Astrocyte of the hippocampus (primary cell): ENCODE measurements around the gene LMAN1.

ENCODE experiments used
- DNase-seq: peaks from one replicate; pipeline ENCODE4 v3.0.0; 2011; ENCODE audit warnings: low read depth, low spot score

LMAN1 gene

GRCh38 chr18:59372975-59373374 is 13.9 kb upstream of the LMAN1 start:
- no peak for DNase-seq

- DNase-seq, result no peak
Observed at GRCh38 chr18:59360381-59360780, 1.3 kb upstream of the LMAN1 start.

DNA sequence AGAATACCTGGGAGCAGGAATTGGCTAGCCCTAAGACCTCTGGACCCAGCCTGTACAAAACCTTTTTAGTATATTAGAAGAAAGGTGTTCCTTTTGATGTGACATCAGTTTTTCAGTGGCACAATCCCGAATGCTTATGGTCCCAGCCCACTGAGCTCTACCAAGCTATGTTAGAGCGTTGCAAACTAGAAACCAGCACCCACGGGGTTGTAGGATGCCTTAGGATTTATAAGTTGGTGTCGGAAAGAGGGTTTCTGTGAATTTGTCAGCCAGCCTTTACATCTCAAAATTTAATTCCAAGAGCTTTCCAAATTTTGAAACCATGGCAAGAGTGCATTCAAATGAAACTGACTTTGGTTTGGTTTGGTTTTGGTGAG is 499 bp upstream of the LMAN1 start:
- no peak for DNase-seq

- DNase-seq, result no peak
Observed at GRCh38 chr18:59358414-59358711, 702 bp downstream of the LMAN1 start.

GRCh38 chr18:59357928-59358327 is 1.1 kb downstream of the LMAN1 start:
- peak; percentile 60 for DNase-seq

GRCh38 chr18:59354731-59355130 is 4.3 kb downstream of the LMAN1 start:
- DNase-seq, result no peak

DNA sequence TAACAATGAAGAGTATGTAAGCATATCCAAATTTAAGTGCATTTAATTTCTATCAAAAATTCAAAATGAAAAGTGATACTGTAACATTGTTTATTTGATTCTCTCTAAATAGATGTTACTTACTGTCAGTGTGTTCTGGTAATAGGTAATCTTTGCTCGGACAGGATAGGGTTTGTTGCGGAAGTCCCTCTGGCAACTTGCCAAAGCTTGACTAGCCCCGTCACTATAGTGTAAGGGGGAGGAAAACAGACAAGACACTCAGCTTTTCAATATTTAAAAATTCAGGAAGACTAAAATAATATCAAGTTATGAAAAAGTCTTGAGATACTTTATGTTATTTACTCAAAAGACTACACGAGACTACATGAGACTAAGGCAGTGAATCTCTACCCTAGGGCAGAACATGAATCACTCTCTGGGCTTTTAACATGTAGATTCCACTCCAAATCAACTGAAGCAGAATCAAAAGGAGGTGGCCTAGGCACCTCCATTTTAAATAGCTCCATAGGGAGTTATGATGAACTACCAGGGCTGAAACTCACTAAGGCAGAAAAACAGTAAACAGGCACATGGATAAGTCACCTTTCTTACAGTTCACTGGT is 5.9 kb downstream of the LMAN1 start:
- DNase-seq, result no peak

DNA sequence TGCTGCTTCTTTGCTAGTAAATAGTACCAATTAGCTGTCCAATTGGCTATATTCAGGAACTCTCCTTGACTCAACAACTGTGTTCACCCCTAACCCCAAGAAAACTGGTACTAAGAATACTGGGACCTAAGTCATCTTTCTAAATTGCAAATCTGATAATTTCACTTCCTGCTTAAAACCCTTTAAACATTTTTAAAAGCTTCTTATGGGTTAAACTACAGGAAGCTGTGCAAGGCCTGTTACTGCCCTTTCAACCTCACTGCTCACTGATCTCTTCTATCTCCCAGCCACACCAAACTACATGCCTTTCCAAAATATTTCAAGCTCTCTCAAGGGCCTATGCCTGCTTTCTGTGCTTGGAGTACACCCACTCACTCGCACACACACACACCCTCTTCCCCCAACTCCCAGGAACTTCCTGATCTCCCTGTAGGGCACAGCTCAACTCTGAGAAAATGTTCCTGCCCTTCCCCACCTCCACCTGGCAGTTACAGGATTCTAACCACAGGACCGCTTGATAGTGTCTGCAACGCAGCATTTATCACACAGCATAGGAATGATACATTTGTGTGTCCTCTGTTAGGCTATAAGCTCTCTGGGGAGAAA is 6.7 kb downstream of the LMAN1 start:
- DNase-seq, result no peak

GRCh38 chr18:59345556-59345955 is 13.5 kb downstream of the LMAN1 start:
- DNase-seq, result no peak

DNA sequence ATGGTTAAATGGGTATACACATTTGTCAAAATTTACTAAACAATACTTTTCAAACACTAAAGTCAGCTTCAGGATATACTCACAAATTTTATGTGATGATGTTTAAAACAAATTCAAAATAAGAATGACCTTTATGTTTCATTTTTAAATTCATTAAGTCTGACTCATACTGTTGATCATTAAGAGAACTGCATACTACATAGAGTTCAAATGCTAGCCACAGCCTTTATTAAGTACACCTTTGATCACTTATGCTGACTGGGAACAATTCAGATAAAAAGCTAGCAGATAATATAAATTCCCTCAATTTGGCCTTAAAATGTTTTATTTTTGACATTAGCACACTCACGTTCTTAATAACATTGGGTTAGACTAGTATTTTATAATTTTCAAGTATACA is 14.1 kb downstream of the LMAN1 start:
- no peak for DNase-seq

DNA sequence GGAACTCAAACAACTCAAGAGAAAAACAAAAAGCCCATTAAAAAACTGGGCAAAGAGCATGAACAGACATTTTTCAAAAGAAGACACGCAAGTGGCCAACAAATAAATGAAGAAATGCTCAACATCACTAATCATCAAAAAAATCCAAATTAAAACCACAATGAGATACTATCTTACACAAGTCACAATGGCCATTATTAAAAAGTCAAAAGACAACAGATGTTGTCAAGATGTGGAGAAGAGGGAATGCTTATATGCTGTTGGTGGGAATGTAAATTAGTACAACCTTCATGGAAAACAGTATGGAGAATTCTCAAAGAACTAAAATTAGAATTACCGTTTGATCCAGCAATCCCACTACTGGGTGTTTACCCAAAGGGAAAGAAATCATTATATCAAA is 15.1 kb downstream of the LMAN1 start:
- DNase-seq, result no peak

DNA sequence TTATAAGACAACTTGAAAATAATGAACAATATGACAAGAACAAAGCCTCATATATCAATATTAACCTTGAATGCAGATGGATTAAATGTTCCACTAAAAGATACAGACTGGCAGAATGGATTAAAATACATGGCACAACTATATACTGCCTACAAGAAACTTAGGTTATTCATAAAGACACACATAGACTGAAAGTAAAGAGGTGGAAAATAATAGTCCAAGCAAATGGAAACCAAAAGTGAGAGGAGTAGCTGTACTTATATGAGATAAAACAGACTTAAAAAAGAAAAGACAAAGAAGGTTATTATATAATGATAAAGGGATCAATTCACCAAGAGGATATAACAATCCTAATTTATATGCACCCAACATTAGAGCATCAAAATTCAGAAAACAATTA is 18.2 kb downstream of the LMAN1 start:
- no peak for DNase-seq

- no peak for DNase-seq
Observed at GRCh38 chr18:59340312-59340711, 18.8 kb downstream of the LMAN1 start.

DNA sequence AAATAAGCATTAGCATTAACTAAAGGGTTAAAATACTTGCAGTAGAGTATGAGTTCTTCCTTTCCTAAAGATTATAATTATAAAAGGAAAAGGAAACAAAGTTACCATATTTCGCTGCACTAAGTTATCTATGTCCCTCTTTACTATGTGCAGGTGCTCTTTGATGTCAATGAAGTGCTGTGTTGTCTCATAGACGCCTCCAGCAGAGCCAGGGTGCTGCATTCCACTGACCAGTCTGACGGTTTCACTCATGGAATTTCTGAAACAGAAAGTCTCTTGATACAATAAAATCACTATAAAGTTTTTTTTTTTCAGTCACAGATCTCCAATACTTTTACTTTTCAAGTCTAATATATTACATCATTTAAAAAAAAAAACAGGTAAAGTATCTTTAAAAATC is 26.1 kb downstream of the LMAN1 start:
- no peak for DNase-seq

- no peak for DNase-seq
Observed at GRCh38 chr18:59328683-59329082, 30.4 kb downstream of the LMAN1 start.

DNA sequence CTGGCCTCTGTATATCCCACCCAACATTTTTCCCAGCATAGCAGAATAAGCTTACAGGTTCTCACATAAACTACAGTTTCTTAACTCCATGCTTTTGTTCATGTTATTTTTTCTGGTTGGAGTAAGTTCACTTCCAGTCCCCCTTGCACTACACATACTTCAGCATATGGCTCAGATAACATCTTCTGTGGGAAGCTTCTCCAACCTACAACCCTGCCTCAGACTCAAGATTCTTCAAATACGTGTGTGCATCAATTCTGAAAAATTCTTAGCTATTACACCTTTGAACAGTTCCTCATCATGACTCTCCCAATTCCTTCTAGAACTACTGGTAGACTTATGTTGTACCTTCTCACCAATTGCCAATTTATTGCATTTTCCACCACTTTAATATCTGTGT is 33.1 kb downstream of the LMAN1 start:
- no peak for DNase-seq

- DNase-seq, result no peak
Observed at GRCh38 chr18:59324623-59324971, 34.5 kb downstream of the LMAN1 start.

DNA sequence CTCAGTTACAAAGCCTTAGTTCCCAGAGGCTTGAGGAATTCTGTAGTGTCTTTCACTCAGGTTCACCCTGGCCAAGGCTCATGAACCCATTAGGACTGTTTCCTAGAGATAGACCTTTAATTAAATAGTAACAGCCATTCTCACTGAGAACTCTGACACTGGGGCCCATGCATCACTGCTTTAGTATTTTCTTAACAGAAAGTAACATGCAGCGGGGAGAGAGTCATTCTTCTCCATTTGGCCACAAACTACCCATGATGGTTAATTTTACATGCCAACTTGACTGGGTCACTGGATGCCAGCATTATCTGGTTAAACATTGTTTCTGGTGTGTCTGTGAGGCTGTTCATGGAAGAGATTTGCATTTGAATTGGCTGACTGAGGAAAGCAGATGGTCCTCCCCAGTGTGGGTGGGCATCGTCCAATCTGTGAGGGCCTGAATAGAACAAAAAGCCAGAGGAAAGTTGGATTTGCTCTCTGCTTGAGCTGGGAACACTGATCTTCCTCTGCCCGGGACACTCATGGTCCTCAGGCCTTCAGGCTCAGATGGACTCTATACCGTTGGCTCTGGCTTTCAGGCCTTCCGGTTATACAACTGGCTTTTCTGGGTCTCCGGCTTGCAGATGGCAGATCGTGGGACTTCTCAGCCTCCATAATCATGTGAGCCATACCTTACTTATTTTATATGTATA is 35.0 kb downstream of the LMAN1 start:
- DNase-seq, result peak; percentile 79

DNA sequence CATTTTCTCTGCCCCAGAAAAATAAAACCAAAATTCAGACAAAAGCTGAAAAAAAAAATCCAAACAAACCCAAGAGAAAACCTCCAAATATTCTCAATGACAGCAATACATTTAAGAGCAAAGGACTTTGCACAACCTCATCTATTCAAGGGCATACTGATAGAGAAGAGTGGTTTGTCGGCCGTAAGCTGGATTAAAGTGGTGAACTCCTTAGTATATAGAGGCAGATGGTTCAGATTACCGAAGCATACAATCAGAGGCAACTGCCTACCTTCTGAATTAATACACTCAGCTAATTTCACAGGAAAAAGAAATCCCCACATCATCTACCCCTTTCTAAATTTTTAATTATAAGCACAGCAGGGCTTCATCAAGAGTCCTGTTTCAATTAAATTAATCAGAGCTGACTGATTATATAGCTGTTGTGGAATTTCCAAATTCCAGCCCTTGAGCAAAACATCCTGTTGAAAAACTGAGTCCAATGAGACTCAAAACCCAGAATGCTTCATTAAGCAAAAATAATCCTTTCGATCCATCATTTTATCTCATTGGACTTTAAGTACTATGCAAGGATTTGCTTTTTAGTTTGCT is 40.5 kb downstream of the LMAN1 start, which contains the start of gene CPLX4:
TSS of gene CPLX4 (minus strand) at position 190 of the 591 bp plus-strand sequence. CDS start at position 3, 187 bp downstream.
- DNase-seq, result no peak

GRCh38 chr18:59311631-59312030 is 47.4 kb downstream of the LMAN1 start:
- DNase-seq, result peak; percentile 6

- no peak for DNase-seq
Observed at GRCh38 chr18:59308938-59309260, 50.2 kb downstream of the LMAN1 start.

GRCh38 chr18:59308248-59308937 is 50.7 kb downstream of the LMAN1 start:
- DNase-seq, result peak; percentile 86

DNA sequence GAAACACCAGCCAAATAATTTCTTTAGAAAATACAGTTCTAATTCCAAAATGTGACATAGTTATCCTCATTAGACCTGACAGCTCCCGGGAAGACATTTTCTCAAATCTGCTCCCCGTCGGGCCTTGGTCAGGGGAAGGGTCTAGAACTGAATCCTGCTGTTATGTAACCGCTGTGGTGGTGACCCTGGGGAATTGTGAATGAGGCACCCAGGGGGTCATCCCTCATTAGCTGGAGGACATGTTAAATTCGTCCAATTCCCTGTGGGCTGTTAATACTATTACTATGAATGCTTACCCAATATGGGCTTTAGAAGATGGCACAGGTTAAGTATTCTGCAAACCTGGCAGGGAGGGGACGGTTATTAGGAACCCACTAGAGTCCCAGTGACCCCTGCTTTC is 52.4 kb downstream of the LMAN1 start:
- DNase-seq, result no peak
